Fibroblast of peridontal ligament (primary cell): ENCODE results near the gene AGAP1.

Experiments used
- DNase-seq: peaks from one replicate; pipeline ENCODE4 v3.0.0-alpha.2; 2010; ENCODE audit errors: extremely low read depth

The AGAP1 gene

GRCh38 chr2:235634435-235635158, 140.8 kb downstream of the AGAP1 start:
- peak; percentile 54 for DNase-seq

DNA sequence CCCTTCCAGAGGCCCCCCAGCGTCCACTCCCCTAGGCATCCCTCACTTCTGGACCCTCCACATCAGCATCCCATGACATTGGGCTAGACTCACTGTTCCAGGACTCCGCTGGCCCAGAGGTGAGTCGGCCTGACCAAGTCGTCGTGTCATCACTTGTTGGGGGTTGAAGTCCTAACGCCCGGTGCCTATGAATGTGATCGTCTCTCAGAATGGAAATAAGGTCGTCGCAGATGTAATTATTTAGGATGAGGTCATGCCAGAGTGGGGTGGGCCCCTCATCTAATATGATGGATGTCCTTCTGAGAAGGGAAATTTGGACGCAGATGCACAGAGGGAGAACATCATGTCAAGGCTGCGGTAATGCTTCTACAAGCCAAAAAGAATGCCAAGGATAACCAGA, 142.7 kb downstream of the AGAP1 start:
- DNase-seq = no peak

GRCh38 chr2:235637896-235638295, 144.1 kb downstream of the AGAP1 start:
- no peak for DNase-seq

- no peak for DNase-seq
Observed at GRCh38 chr2:235638541-235639427, 144.9 kb downstream of the AGAP1 start.

DNA sequence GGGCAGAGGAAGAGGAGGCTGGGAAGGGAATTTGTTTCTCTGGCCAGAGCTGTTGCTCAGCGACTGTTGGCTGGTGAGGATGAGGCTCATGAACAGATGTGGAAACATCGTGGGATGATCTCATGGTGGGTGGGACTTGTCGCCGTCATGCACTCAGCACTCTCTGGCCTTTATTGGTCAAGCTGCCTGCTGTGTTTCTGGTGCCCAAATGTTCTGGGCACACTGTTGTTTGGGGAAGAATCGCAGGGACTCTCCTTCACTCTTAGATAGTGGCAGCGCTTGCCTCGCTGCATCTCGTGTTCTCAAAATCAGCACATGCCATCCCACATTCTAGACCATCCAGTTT, 145.6 kb downstream of the AGAP1 start:
- peak; percentile 95 for DNase-seq

GRCh38 chr2:235639885-235640284, 146.0 kb downstream of the AGAP1 start:
- no peak for DNase-seq

DNA sequence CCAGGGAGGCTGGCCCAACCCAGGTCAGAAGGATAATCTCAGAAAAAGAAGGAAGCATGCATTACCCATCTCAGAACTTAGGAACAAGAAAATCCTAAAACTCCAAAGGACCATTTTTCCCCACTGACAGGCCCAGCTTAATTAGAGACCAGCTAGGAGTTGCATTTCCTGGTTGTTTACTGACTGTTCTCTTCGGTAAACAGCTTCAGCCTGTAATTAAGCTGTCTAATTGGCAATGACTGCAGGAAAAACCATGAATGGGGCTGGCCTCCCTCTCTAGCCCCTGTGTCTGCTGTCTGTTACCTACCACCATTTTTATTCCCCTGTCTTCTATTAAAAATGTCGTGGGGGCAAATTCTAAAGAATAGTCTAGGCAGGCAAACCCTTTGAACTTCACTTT, 146.5 kb downstream of the AGAP1 start:
- DNase-seq = no peak

DNA sequence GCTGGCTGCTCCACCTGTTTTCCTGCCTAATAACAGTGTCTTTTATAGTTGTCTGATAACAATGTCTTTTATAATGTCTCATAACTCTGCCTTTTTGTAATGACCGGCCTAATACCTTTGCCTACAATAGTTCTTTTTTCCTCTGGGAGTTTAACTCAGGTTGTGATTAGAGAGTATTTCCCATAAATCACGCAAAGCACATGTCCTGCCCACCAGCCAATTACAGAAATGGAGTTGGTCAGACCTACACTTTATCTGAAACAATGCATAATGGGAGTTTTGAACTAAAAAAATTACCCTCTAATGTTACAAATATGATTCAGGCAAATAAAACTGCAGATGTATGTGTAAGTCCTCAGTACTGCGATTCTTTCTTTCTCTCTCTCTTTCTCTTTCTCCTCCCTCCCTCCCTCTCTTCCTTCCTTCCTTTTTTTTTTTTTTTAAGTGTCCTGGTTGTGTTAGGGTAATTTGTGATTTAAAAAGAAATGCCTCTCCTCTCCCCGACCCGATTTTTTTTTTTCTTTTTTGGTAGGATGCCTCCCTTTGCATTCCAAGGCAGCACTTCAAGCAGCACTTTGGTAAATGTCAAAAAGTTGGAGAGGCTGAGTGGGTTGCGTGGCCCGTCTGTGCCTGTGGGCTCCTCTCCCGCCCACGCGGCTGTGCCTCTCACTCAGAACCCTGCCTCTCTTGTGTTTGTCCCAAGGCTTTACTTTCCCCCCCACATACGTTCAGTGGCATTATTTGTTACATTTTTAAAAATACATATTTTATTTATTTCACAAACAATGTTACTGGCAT, 147.3 kb downstream of the AGAP1 start:
- peak; percentile 37 for DNase-seq

- no peak for DNase-seq
Observed at GRCh38 chr2:235641956-235642355, 148.1 kb downstream of the AGAP1 start.

DNA sequence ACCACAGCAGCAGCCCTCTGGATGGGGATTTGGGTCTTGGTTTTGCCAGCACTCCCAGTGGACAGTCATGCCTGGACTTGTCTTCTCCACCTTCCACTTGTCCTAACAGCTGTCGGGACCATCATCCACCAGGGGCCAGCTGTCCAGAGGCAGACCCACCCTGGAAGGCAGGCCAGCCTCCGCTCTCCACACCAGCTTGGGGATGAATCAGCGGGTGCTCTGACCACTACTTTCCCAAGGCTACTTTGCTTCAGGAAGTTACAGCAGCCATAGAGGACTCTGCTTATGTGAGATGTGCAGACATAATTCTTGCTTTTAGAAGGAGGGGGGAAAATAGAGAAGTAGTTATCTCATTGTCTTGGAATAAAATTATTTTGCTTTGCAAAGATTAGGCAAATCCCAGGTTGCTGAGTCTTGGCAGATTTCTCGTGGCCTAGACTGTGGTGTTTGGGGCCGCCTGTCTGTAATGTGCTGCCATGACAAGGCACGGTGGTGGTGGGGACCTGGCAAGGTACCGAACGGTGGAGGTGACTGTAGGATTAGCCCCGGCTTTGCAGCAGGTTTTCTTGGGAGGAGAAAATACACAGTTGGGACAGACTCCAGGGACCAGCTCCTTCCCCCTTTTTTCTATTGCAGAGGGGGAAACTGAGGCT, 148.7 kb downstream of the AGAP1 start:
- DNase-seq = peak; percentile 35

- DNase-seq = no peak
Observed at GRCh38 chr2:235643680-235644511, 150.1 kb downstream of the AGAP1 start.

DNA sequence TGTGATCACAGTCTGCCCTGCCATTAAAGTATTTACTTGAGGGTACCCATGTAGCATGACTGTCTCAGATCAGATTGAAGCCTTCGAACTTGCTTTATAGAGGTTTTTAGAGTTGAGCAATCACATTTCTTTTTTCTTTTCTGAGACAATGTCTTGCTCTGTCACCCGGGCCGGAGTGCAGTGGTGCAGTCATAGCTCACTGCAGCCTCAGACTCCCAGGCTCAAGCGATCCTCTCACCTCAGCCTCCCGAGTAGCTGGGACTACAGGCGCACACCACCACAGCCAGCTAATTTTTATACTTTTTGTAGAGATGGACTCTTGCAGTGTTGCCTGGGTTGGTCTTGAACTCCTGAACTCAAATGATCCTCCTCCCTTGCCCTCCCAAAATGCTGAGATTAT, 153.4 kb downstream of the AGAP1 start:
- no peak for DNase-seq

- DNase-seq = no peak
Observed at GRCh38 chr2:235647877-235648276, 154.0 kb downstream of the AGAP1 start.

- DNase-seq = no peak
Observed at GRCh38 chr2:235649418-235649817, 155.6 kb downstream of the AGAP1 start.

DNA sequence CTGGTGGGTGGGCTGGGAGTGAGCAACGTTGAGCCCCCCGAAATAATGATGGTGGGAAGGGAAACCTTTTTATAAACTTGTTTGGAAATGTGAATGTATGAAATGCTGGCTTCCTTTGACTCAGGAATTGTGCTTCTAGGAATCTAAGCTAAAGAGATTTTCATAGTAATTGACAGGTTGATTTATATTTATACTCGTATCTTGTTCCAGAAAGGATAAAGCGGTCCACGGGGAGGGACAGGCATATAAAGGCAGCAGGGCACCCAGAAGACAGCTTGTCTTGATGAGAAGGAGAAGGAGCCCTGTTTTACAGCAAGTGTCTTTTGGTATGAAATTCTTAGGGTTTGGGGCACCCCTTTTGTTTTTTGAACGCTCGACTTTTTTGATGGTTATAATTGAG, 157.8 kb downstream of the AGAP1 start:
- no peak for DNase-seq

GRCh38 chr2:235654103-235654813, 160.4 kb downstream of the AGAP1 start:
- DNase-seq = no peak

DNA sequence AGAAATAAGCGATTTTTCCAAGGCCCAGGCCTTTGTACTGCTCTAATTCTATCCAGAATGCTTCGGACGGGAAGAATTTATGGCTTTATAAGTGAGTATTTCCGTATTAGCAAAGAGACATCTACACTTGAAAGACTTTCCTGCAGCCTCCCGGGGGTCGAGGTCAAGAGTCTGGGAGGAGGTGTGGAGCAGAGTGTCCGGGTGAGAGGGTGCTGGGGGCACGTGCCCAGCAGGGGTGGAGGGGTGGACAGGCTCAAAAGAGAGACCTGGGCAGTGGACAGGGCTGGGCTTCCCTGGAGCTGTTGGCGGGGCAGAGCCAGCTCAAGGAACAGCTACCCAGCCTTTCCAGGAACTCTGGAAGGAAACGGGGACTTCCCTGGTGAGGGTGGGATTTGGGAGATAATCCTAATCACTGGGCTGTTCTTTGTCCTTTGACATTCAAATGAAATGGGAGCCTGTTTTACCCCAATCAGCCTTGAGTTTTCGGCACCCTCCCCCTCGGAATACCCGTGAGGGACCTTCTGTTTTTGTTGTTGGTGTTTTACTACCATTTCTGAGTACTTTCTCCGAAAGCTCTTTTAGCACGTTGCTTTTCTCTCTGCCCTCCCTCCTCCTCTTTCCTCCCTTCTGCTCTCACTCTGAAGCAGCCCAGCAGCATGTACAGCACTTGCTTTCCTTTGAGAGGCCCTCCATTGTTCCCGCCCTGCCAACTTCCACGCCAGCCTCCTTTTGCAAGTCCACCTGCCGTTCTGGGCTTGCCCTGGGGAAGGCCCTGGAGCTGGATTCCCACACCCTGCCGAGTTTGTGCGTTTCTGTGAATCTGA, 164.7 kb downstream of the AGAP1 start:
- DNase-seq = no peak

- peak; percentile 85 for DNase-seq
Observed at GRCh38 chr2:235659767-235660322, 166.0 kb downstream of the AGAP1 start.

GRCh38 chr2:235660484-235661082, 166.7 kb downstream of the AGAP1 start:
- DNase-seq = no peak
